DND-41 (cell line): ENCODE results near the gene ASF1A.

Experiments
- EZH2 ChIP-seq: IDR thresholded peaks from 3 replicates; pipeline ENCODE4 v1.6.1; 2012; ENCODE audit warnings: borderline replicate concordance, low read depth, mild to moderate bottlenecking, moderate library complexity, low read length, inconsistent platforms; ENCODE audit not compliant: severe bottlenecking
- TF ChIP-seq, protein P1 (sequence below): IDR thresholded peaks from 2 replicates; pipeline ENCODE4 v1.5.1; 2012; ENCODE audit warnings: borderline replicate concordance, low read length, moderate library complexity, mild to moderate bottlenecking; ENCODE audit not compliant: poor library complexity, severe bottlenecking; ENCODE audit errors: extremely low read depth

DNA sequence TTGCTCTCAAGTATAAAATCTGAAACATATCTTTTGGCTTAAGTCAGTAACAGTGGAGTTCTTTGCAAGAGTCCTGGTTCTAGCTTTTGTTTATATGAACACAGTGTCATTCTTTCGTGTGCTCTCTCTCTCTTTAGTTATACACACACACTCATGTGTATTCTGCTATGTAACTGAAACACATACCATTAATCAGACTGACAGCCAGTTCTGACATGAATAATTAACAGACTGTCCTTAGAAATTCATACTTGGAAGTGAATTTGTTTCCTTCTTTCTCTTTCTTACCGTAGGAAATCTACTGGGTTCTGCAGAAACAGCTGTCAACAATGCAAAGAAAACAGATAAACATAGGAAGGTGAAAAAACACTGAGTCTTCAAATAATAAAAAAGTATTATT, 38.5 kb downstream of the ASF1A start:
- TF ChIP-seq, protein P1, sequence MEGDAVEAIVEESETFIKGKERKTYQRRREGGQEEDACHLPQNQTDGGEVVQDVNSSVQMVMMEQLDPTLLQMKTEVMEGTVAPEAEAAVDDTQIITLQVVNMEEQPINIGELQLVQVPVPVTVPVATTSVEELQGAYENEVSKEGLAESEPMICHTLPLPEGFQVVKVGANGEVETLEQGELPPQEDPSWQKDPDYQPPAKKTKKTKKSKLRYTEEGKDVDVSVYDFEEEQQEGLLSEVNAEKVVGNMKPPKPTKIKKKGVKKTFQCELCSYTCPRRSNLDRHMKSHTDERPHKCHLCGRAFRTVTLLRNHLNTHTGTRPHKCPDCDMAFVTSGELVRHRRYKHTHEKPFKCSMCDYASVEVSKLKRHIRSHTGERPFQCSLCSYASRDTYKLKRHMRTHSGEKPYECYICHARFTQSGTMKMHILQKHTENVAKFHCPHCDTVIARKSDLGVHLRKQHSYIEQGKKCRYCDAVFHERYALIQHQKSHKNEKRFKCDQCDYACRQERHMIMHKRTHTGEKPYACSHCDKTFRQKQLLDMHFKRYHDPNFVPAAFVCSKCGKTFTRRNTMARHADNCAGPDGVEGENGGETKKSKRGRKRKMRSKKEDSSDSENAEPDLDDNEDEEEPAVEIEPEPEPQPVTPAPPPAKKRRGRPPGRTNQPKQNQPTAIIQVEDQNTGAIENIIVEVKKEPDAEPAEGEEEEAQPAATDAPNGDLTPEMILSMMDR: no peak
- no peak for TF ChIP-seq EZH2
